Ascending aorta (tissue), 2 donors: ENCODE data around the gene ST8SIA4. TPM values are rescaled to one million over a fixed set of nuclear protein-coding genes. Genes with fewer than 3 reads are reported as not detected.

Experiments used
- DNase-seq, 2 donors: peaks; one replicate each; pipeline ENCODE4 v3.0.0-alpha.2; 2019; ENCODE audit warnings: low spot score in 2 of 2
- H3K27ac ChIP-seq, 2 donors: fragments of 200-600 bp; sonication (generic); one replicate each; pipeline ENCODE4 v1.5.1; 2016 to 2017; ENCODE audit warnings: mild to moderate bottlenecking in 1 of 2
- H3K27me3 ChIP-seq: fragments of 200-600 bp; sonication (generic); one replicate; pipeline ENCODE4 v1.5.1; 2017
- H3K36me3 ChIP-seq, 2 donors: fragments of 200-600 bp; sonication (generic); one replicate each; pipeline ENCODE4 v1.5.1; 2016
- H3K4me1 ChIP-seq, 2 donors: fragments of 200-600 bp; sonication (generic); one replicate each; pipeline ENCODE4 v1.5.1; 2016 to 2017; ENCODE audit warnings: mild to moderate bottlenecking in 1 of 2
- H3K4me3 ChIP-seq, 2 donors: fragments of 200-600 bp; sonication (generic); one replicate each; pipeline ENCODE4 v1.5.1; 2016 to 2017; ENCODE audit warnings: mild to moderate bottlenecking in 1 of 2
- H3K9me3 ChIP-seq, 2 donors: fragments of 200-600 bp; sonication (generic); one replicate each; pipeline ENCODE4 v1.5.1; 2016
- CTCF ChIP-seq, 3 experiments: fragments of 200-600 bp in 2 of 3; fragments of 450-650 bp in 1 of 3; sonication (generic) in 2 of 3; IDR thresholded peaks; one replicate each; pipeline ENCODE4 v1.5.1; 2016 to 2019; ENCODE audit warnings: antibody characterized with exemption in 3 of 3, mild to moderate bottlenecking in 1 of 3, moderate library complexity in 1 of 3
- intact Hi-C: fragments of 100-400 bp; cut with DNase I; formaldehyde crosslinking; loops from one replicate; pipeline ENCODE4 v1.15.1; 2023
- total RNA-seq: library from RNA; depleted of rRNA; stranded (reverse); fragments of >200 nt; gene quantifications from one replicate; pipeline ENCODE4 v1.1.0, GENCODE V29; 2016

Gene ST8SIA4
- total RNA-seq, 1 donor from 2014 or later: 15.6 TPM

GRCh38 chr5:100863739-100864138, 39.3 kb downstream of the ST8SIA4 start:
- intact Hi-C loops: no loop called here
- TF ChIP-seq CTCF (IDR thresholded peaks at IDR 0.05): no peak
- Histone ChIP-seq H3K4me1 (no peaks in the 10 kb centered on the region), H3K27me3 (no peaks in the 10 kb centered on the region), H3K27ac (no peak overlapping the region), H3K9me3 (no peaks in the 10 kb centered on the region), H3K36me3 (no peaks in the 10 kb centered on the region), H3K4me3 (no peak overlapping the region)
- no peak for DNase-seq

- Histone ChIP-seq H3K9me3 (no peaks in the 10 kb centered on the region), H3K36me3 (no peaks in the 10 kb centered on the region), H3K4me3 (no peak overlapping the region), H3K4me1 (no peaks in the 10 kb centered on the region), H3K27me3 (no peaks in the 10 kb centered on the region), H3K27ac (no peak overlapping the region)
- intact Hi-C loops: no loop called here
- TF ChIP-seq CTCF (IDR thresholded peaks at IDR 0.05): no peak
- DNase-seq: no peak
Observed at GRCh38 chr5:100861148-100861547, 41.9 kb downstream of the ST8SIA4 start.

GRCh38 chr5:100860407-100860806, 42.7 kb downstream of the ST8SIA4 start:
- H3K4me3 ChIP-seq: no peak overlapping the region
- H3K4me1 ChIP-seq: no peaks in the 10 kb centered on the region
- DNase-seq: no peak
- no peaks in the 10 kb centered on the region for H3K36me3 ChIP-seq
- H3K27me3 ChIP-seq: no peaks in the 10 kb centered on the region
- no peaks in the 10 kb centered on the region for H3K9me3 ChIP-seq
- H3K27ac ChIP-seq: no peak overlapping the region
- no peak for TF ChIP-seq CTCF (IDR thresholded peaks at IDR 0.05)
- intact Hi-C loops: no loop called here

- no peak for DNase-seq
- no peaks in the 10 kb centered on the region for H3K4me1 ChIP-seq
- no peaks in the 10 kb centered on the region for H3K27me3 ChIP-seq
- H3K36me3 ChIP-seq: no peaks in the 10 kb centered on the region
- intact Hi-C loops: no loop called here
- H3K4me3 ChIP-seq: no peak overlapping the region
- no peak for TF ChIP-seq CTCF (IDR thresholded peaks at IDR 0.05)
- H3K9me3 ChIP-seq: no peaks in the 10 kb centered on the region
- no peak overlapping the region for H3K27ac ChIP-seq
Observed at GRCh38 chr5:100858987-100859545, 44.0 kb downstream of the ST8SIA4 start.

- TF ChIP-seq CTCF (IDR thresholded peaks at IDR 0.05): no peak
- no peak for DNase-seq
- H3K27me3 ChIP-seq: no peaks in the 10 kb centered on the region
- H3K4me3 ChIP-seq: no peak overlapping the region
- intact Hi-C loops: no loop called here
- H3K4me1 ChIP-seq: no peaks in the 10 kb centered on the region
- H3K9me3 ChIP-seq: no peaks in the 10 kb centered on the region
- H3K27ac ChIP-seq: no peak overlapping the region
- no peaks in the 10 kb centered on the region for H3K36me3 ChIP-seq
Observed at GRCh38 chr5:100856462-100856861, 46.6 kb downstream of the ST8SIA4 start.

- no peak for DNase-seq
- TF ChIP-seq CTCF (IDR thresholded peaks at IDR 0.05): no peak
- H3K27me3 ChIP-seq: no peaks in the 10 kb centered on the region
- no peaks in the 10 kb centered on the region for H3K36me3 ChIP-seq
- H3K4me3 ChIP-seq: no peak overlapping the region
- no peak overlapping the region for H3K27ac ChIP-seq
- H3K9me3 ChIP-seq: no peaks in the 10 kb centered on the region
- intact Hi-C loops: no loop called here
- H3K4me1 ChIP-seq: no peaks in the 10 kb centered on the region
Observed at GRCh38 chr5:100855937-100856430, 47.1 kb downstream of the ST8SIA4 start.
